NCI-H774 (cell line): ENCODE results near the gene COL26A1.
"Not testable (repeated sequence)": the region's sequence is repeated elsewhere in the genome, so short reads cannot be mapped to it uniquely, and the experiment has no call there.

ENCODE experiments used
- DNase-seq: peaks from one replicate; lab custom pipeline; 2025; lab: John Stamatoyannopoulos, UW

The COL26A1 gene

GRCh38 chr7:101402835-101403234 lies 40.2 kb downstream of the COL26A1 start:
- no peak for DNase-seq

- no peak for DNase-seq
Observed at GRCh38 chr7:101405474-101406067, 42.9 kb downstream of the COL26A1 start.

GRCh38 chr7:101410743-101411507 lies 48.2 kb downstream of the COL26A1 start:
- DNase-seq: no peak

- DNase-seq: no peak
Observed at GRCh38 chr7:101411508-101411874, 48.8 kb downstream of the COL26A1 start.

- DNase-seq: no peak
Observed at GRCh38 chr7:101412976-101413375, 50.3 kb downstream of the COL26A1 start.

- no peak for DNase-seq
Observed at GRCh38 chr7:101418694-101419093, 56.0 kb downstream of the COL26A1 start.

GRCh38 chr7:101419831-101420230 lies 57.2 kb downstream of the COL26A1 start:
- DNase-seq: no peak

- no peak for DNase-seq
Observed at GRCh38 chr7:101420436-101420835, 57.8 kb downstream of the COL26A1 start.

- no peak for DNase-seq
Observed at GRCh38 chr7:101422356-101423195, 59.9 kb downstream of the COL26A1 start.

- no peak for DNase-seq
Observed at GRCh38 chr7:101426303-101427011, 63.8 kb downstream of the COL26A1 start.

GRCh38 chr7:101428093-101428866 lies 65.6 kb downstream of the COL26A1 start:
- no peak for DNase-seq

GRCh38 chr7:101432316-101432715 lies 69.6 kb downstream of the COL26A1 start:
- DNase-seq: no peak

GRCh38 chr7:101433688-101434087 lies 71.0 kb downstream of the COL26A1 start:
- DNase-seq: no peak

GRCh38 chr7:101434155-101434554 lies 71.5 kb downstream of the COL26A1 start:
- DNase-seq: not testable (repeated sequence)

- no peak for DNase-seq
Observed at GRCh38 chr7:101435461-101436220, 73.0 kb downstream of the COL26A1 start.

GRCh38 chr7:101436221-101436735 lies 73.6 kb downstream of the COL26A1 start:
- no peak for DNase-seq

- no peak for DNase-seq
Observed at GRCh38 chr7:101436857-101437576, 74.3 kb downstream of the COL26A1 start.

- DNase-seq: no peak
Observed at GRCh38 chr7:101441890-101442289, 79.2 kb downstream of the COL26A1 start.

GRCh38 chr7:101442426-101443070 lies 79.9 kb downstream of the COL26A1 start:
- no peak for DNase-seq
